Esophagus muscularis mucosa (tissue), 3 donors: Measurements from ENCODE around the gene ISX.

Experiments used
- POLR2A ChIP-seq: fragments of 450-650 bp; IDR thresholded peaks from one replicate; pipeline ENCODE4 v1.6.1; 2017; ENCODE audit warnings: antibody characterized with exemption, moderate library complexity, mild to moderate bottlenecking, low read depth
- POLR2AphosphoS5 ChIP-seq, 2 donors: sonication (generic); formaldehyde crosslinking; IDR thresholded peaks; one replicate each; pipeline ENCODE4 v1.6.1; 2017; ENCODE audit warnings: antibody characterized with exemption in 2 of 2
- TF ChIP-seq, protein P1 (sequence below), 3 experiments: fragments of 200-600 bp in 2 of 3; fragments of 450-650 bp in 1 of 3; sonication (generic) in 2 of 3; IDR thresholded peaks; one replicate each; pipeline ENCODE4 v1.5.1; 2017 to 2019; ENCODE audit warnings: antibody characterized with exemption in 3 of 3, mild to moderate bottlenecking in 2 of 3, moderate library complexity in 1 of 3

DNA sequence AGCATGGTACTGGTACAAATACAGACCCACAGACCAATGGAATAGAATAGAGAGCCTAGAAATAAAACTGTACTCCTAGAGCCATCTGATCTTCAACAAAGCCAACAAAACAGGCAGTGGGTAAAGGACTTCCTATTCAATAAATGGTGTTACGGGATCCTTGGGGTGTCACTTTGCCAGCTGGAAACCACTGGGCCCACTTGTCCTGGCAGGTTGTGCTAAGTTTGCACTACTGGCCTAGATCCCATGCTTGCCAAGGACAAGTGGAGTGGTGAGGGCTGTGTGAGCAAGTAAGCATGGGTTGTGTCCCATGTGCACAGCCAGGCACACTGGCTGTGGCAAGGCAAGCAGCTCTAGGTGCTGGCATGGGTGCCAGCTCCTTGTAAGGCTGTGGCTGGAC is 8.8 kb upstream of the ISX start:
- TF ChIP-seq, protein P1, sequence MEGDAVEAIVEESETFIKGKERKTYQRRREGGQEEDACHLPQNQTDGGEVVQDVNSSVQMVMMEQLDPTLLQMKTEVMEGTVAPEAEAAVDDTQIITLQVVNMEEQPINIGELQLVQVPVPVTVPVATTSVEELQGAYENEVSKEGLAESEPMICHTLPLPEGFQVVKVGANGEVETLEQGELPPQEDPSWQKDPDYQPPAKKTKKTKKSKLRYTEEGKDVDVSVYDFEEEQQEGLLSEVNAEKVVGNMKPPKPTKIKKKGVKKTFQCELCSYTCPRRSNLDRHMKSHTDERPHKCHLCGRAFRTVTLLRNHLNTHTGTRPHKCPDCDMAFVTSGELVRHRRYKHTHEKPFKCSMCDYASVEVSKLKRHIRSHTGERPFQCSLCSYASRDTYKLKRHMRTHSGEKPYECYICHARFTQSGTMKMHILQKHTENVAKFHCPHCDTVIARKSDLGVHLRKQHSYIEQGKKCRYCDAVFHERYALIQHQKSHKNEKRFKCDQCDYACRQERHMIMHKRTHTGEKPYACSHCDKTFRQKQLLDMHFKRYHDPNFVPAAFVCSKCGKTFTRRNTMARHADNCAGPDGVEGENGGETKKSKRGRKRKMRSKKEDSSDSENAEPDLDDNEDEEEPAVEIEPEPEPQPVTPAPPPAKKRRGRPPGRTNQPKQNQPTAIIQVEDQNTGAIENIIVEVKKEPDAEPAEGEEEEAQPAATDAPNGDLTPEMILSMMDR (IDR thresholded peaks at IDR 0.05) = no peak
- TF ChIP-seq POLR2AphosphoS5 (IDR thresholded peaks at IDR 0.05) (no peak), POLR2A (no peak)
